ENCODE data around the gene FGGY.
"Not testable (repeated sequence)": the region's sequence is repeated elsewhere in the genome, so short reads cannot be mapped to it uniquely, and the experiment has no call there.

FGGY gene

GRCh38 chr1:59707178-59707791 is 410.4 kb downstream of the FGGY start:
- Mint-ChIP-seq H3K27ac (no peak overlapping the region), H3K9me3 (ENCODE audit: low read depth) (no peaks in the 10 kb centered on the region), H3K4me3 (no peak overlapping the region), H3K4me1 (ENCODE audit: low read depth) (no peaks in the 10 kb centered on the region), H3K27me3 (no peaks in the 10 kb centered on the region), H3K36me3 (peaks cover 5% of the 10 kb centered on the region)

- Mint-ChIP-seq H3K27ac (no peak overlapping the region), H3K27me3 (no peaks in the 10 kb centered on the region), H3K36me3 (peaks cover 5% of the 10 kb centered on the region), H3K4me3 (no peak overlapping the region), H3K9me3 (ENCODE audit: low read depth) (no peaks in the 10 kb centered on the region), H3K4me1 (ENCODE audit: low read depth) (no peaks in the 10 kb centered on the region)
Measured at GRCh38 chr1:59709333-59709732, 412.4 kb downstream of the FGGY start.

- not testable (repeated sequence) for H3K4me3 Mint-ChIP-seq; H3K27me3 Mint-ChIP-seq; H3K4me1 Mint-ChIP-seq (ENCODE audit: low read depth); H3K36me3 Mint-ChIP-seq; H3K27ac Mint-ChIP-seq; H3K9me3 Mint-ChIP-seq (ENCODE audit: low read depth)
Measured at GRCh38 chr1:59710920-59711319, 414.0 kb downstream of the FGGY start.

- Mint-ChIP-seq H3K27me3 (no peaks in the 10 kb centered on the region), H3K36me3 (peaks cover 5% of the 10 kb centered on the region), H3K27ac (no peak overlapping the region), H3K4me3 (no peak overlapping the region), H3K4me1 (ENCODE audit: low read depth) (no peaks in the 10 kb centered on the region), H3K9me3 (ENCODE audit: low read depth) (no peaks in the 10 kb centered on the region)
Measured at GRCh38 chr1:59714219-59714618, 417.3 kb downstream of the FGGY start.

GRCh38 chr1:59714966-59715365 is 418.1 kb downstream of the FGGY start:
- Mint-ChIP-seq H3K9me3 (ENCODE audit: low read depth) (no peaks in the 10 kb centered on the region), H3K4me3 (no peak overlapping the region), H3K4me1 (ENCODE audit: low read depth) (no peaks in the 10 kb centered on the region), H3K27me3 (no peaks in the 10 kb centered on the region), H3K27ac (no peak overlapping the region), H3K36me3 (peaks cover 5% of the 10 kb centered on the region)

GRCh38 chr1:59716832-59717231 is 419.9 kb downstream of the FGGY start:
- H3K27ac Mint-ChIP-seq = no peak overlapping the region
- no peaks in the 10 kb centered on the region for H3K27me3 Mint-ChIP-seq
- H3K9me3 Mint-ChIP-seq (ENCODE audit: low read depth) = no peaks in the 10 kb centered on the region

GRCh38 chr1:59718064-59718988 is 421.4 kb downstream of the FGGY start:
- H3K27ac Mint-ChIP-seq = no peak overlapping the region
- H3K27me3 Mint-ChIP-seq = no peaks in the 10 kb centered on the region
- no peak overlapping the region for H3K4me3 Mint-ChIP-seq
- H3K4me1 Mint-ChIP-seq (ENCODE audit: low read depth) = no peaks in the 10 kb centered on the region
- H3K9me3 Mint-ChIP-seq (ENCODE audit: low read depth) = no peaks in the 10 kb centered on the region
- H3K36me3 Mint-ChIP-seq = peaks cover 3% of the 10 kb centered on the region

More at GRCh38 chr1:59716832-59717231, 419.9 kb downstream of the FGGY start:
- Mint-ChIP-seq H3K36me3 (peaks cover 3% of the 10 kb centered on the region), H3K4me1 (ENCODE audit: low read depth) (no peaks in the 10 kb centered on the region), H3K4me3 (no peak overlapping the region)

- Mint-ChIP-seq H3K27ac (no peak overlapping the region), H3K27me3 (no peaks in the 10 kb centered on the region), H3K9me3 (ENCODE audit: low read depth) (no peaks in the 10 kb centered on the region), H3K4me3 (no peak overlapping the region), H3K4me1 (ENCODE audit: low read depth) (no peaks in the 10 kb centered on the region), H3K36me3 (peaks cover 3% of the 10 kb centered on the region)
Measured at GRCh38 chr1:59718989-59719360, 422.1 kb downstream of the FGGY start.

GRCh38 chr1:59720326-59721115 is 423.6 kb downstream of the FGGY start:
- Mint-ChIP-seq H3K36me3 (peaks cover 10% of the 10 kb centered on the region), H3K27ac (no peak overlapping the region), H3K27me3 (no peaks in the 10 kb centered on the region), H3K4me1 (ENCODE audit: low read depth) (no peaks in the 10 kb centered on the region), H3K9me3 (ENCODE audit: low read depth) (no peaks in the 10 kb centered on the region), H3K4me3 (no peak overlapping the region)

GRCh38 chr1:59730302-59730701 is 433.4 kb downstream of the FGGY start:
- Mint-ChIP-seq H3K27ac (no peak overlapping the region), H3K4me1 (ENCODE audit: low read depth) (peaks cover 17% of the 10 kb centered on the region)

GRCh38 chr1:59730759-59731478 is 434.0 kb downstream of the FGGY start:
- H3K36me3 Mint-ChIP-seq = peaks cover 6% of the 10 kb centered on the region
- H3K4me3 Mint-ChIP-seq = no peak overlapping the region
- H3K27ac Mint-ChIP-seq = no peak overlapping the region
- H3K9me3 Mint-ChIP-seq (ENCODE audit: low read depth) = no peaks in the 10 kb centered on the region
- H3K27me3 Mint-ChIP-seq = no peaks in the 10 kb centered on the region
- H3K4me1 Mint-ChIP-seq (ENCODE audit: low read depth) = peaks cover 17% of the 10 kb centered on the region

More at GRCh38 chr1:59730302-59730701, 433.4 kb downstream of the FGGY start:
- Mint-ChIP-seq H3K36me3 (peaks cover 3% of the 10 kb centered on the region), H3K9me3 (ENCODE audit: low read depth) (no peaks in the 10 kb centered on the region), H3K4me3 (no peak overlapping the region), H3K27me3 (no peaks in the 10 kb centered on the region)

GRCh38 chr1:59731591-59731990 is 434.7 kb downstream of the FGGY start:
- Mint-ChIP-seq H3K36me3 (peaks cover 13% of the 10 kb centered on the region), H3K4me1 (ENCODE audit: low read depth) (peaks cover 17% of the 10 kb centered on the region), H3K4me3 (no peak overlapping the region), H3K27ac (no peak overlapping the region), H3K9me3 (ENCODE audit: low read depth) (peaks cover 6% of the 10 kb centered on the region), H3K27me3 (no peaks in the 10 kb centered on the region)

GRCh38 chr1:59732214-59732955 is 435.5 kb downstream of the FGGY start:
- Mint-ChIP-seq H3K4me1 (ENCODE audit: low read depth) (peaks cover 17% of the 10 kb centered on the region), H3K27me3 (no peaks in the 10 kb centered on the region), H3K4me3 (no peak overlapping the region), H3K9me3 (ENCODE audit: low read depth) (peaks cover 6% of the 10 kb centered on the region), H3K36me3 (peaks cover 13% of the 10 kb centered on the region), H3K27ac (no peak overlapping the region)

Measured in activated naive CD8-positive, alpha-beta T cell (primary cell).